GM12878 (cell line): Measurements from ENCODE around the gene EMP2. TPM values are rescaled to one million over a fixed set of nuclear protein-coding genes. Genes with fewer than 3 reads are reported as not detected.

Experiments
- ATAC-seq: fragments of 200-7000 bp; cut with Tn5 transposase; 3 replicates; pipeline ENCODE4 v1.9.1; 2020; ENCODE audit warnings: mild to moderate bottlenecking, moderate library complexity
- BruUV-seq: library from RNA; stranded (reverse); fragments of 400-500 nt; replicated peaks from 2 replicates; lab custom pipeline; 2021; lab: Mats Ljungman, UMichigan
- CTCF ChIA-PET: fragments of 300-600 bp; sonication (Branson Sonifier 250); formaldehyde crosslinking; extraction: SDS; loops from one replicate; lab custom pipeline; 2021; ENCODE audit warnings: inconsistent platforms; lab: Yijun Ruan, JAX
- POLR2A ChIA-PET: fragments of 350-600 bp; formaldehyde crosslinking; extraction: SDS; loops from one replicate; lab custom pipeline; 2021; ENCODE audit warnings: inconsistent platforms; lab: Charles Lee
- RAD21 ChIA-PET: fragments of 300-600 bp; sonication (Branson Sonifier 250); formaldehyde crosslinking; loops from one replicate; lab custom pipeline; 2023; ENCODE audit warnings: antibody characterized with exemption; ENCODE audit not compliant: unreplicated experiment; lab: Charles Lee
- SMC1A ChIA-PET: fragments of 300-600 bp; sonication (Branson Sonifier 250); formaldehyde crosslinking; loops from one replicate; lab custom pipeline; 2023; ENCODE audit not compliant: unreplicated experiment, uncharacterized antibody; lab: Charles Lee
- DNase-seq: peaks from one replicate; pipeline ENCODE4 v3.0.0-alpha.2; 2011; ENCODE audit warnings: low read depth, low spot score
- FAIRE-seq: peaks from 3 replicates; lab custom pipeline; 2011; peaks lifted over from hg19 to GRCh38; lab: Jason Lieb, UNC
- H2AFZ ChIP-seq: 2 replicates; pipeline ENCODE4 v1.6.0; 2011; ENCODE audit warnings: low read depth, low read length, control low read depth; ENCODE audit not compliant: control insufficient read depth
- H3K27ac ChIP-seq: 2 replicates; pipeline ENCODE4 v1.5.1; 2011; ENCODE audit warnings: control low read depth; ENCODE audit not compliant: control insufficient read depth, insufficient read depth
- H3K27me3 ChIP-seq, 2 experiments: replicated peaks in 1 of 2; 2 replicates each; pipeline versions ENCODE4 v1.6.0 to v1.6.1; 2011; ENCODE audit warnings: low read length in 1 of 2; ENCODE audit not compliant: control insufficient read depth in 2 of 2, insufficient read depth in 2 of 2
- H3K36me3 ChIP-seq, 2 experiments: 2 replicates each; pipeline ENCODE4 v1.5.1; 2011; ENCODE audit warnings: low read length in 1 of 2; ENCODE audit not compliant: control insufficient read depth in 2 of 2, insufficient read depth in 2 of 2
- H3K4me1 ChIP-seq: 2 replicates; pipeline ENCODE4 v1.6.1; 2011; ENCODE audit warnings: mild to moderate bottlenecking, low read length, moderate library complexity, mixed read lengths; ENCODE audit not compliant: control insufficient read depth, insufficient read depth
- H3K4me2 ChIP-seq: 2 replicates; pipeline ENCODE4 v1.6.0; 2011; ENCODE audit warnings: control low read depth; ENCODE audit not compliant: control insufficient read depth, insufficient read depth
- H3K4me3 ChIP-seq: fragments of 200-600 bp; sonication (generic); 2 replicates; pipeline ENCODE4 v1.5.1; 2016
- H3K79me2 ChIP-seq: 2 replicates; pipeline ENCODE4 v1.6.0; 2011; ENCODE audit warnings: low read length; ENCODE audit not compliant: control insufficient read depth, insufficient read depth
- H3K9ac ChIP-seq: 2 replicates; pipeline ENCODE4 v1.8.0; 2011; ENCODE audit warnings: low read length, control low read depth, mixed read lengths; ENCODE audit not compliant: control insufficient read depth, insufficient read depth
- H3K9me3 ChIP-seq: replicated peaks from 3 replicates; pipeline ENCODE4 v1.5.1; 2011; ENCODE audit warnings: mild to moderate bottlenecking, low read length; ENCODE audit not compliant: control insufficient read depth, insufficient read depth
- H4K20me1 ChIP-seq: 2 replicates; pipeline ENCODE4 v1.6.0; 2011; ENCODE audit not compliant: control insufficient read depth, insufficient read depth
- CBX3 ChIP-seq: fragments of 200-600 bp; sonication (generic); IDR thresholded peaks from 2 replicates; pipeline ENCODE4 v1.6.1; 2016; ENCODE audit warnings: low read depth, borderline replicate concordance
- CHD4 ChIP-seq: fragments of 200-600 bp; sonication (generic); IDR thresholded peaks from 2 replicates; pipeline ENCODE4 v1.6.1; 2016; ENCODE audit warnings: mild to moderate bottlenecking
- E2F8 ChIP-seq: fragments of 450-650 bp; IDR thresholded peaks from 2 replicates; pipeline ENCODE4 v1.6.1; 2018; ENCODE audit warnings: mild to moderate bottlenecking, low read depth, moderate library complexity; ENCODE audit not compliant: partially characterized antibody
- E4F1 ChIP-seq: fragments of 450-650 bp; IDR thresholded peaks from 2 replicates; pipeline ENCODE4 v1.6.1; 2018; ENCODE audit warnings: borderline replicate concordance, mild to moderate bottlenecking; ENCODE audit not compliant: partially characterized antibody
- GABPA ChIP-seq: IDR thresholded peaks from 2 replicates; pipeline ENCODE4 v1.6.1; 2014; ENCODE audit warnings: antibody characterized with exemption, low read depth, mild to moderate bottlenecking, inconsistent platforms
- HCFC1 ChIP-seq: fragments of 150-350 bp; IDR thresholded peaks from 2 replicates; pipeline ENCODE4 v1.6.1; 2014; ENCODE audit warnings: low read length
- KLF5 ChIP-seq: fragments of 450-650 bp; IDR thresholded peaks from 2 replicates; pipeline ENCODE4 v1.6.1; 2014; ENCODE audit warnings: mild to moderate bottlenecking; ENCODE audit not compliant: partially characterized antibody
- RAD51 ChIP-seq: fragments of 450-650 bp; IDR thresholded peaks from 2 replicates; pipeline ENCODE4 v1.6.1; 2016; ENCODE audit warnings: moderate library complexity, mild to moderate bottlenecking, inconsistent platforms
- TCF12 ChIP-seq: IDR thresholded peaks from 2 replicates; pipeline ENCODE4 v1.6.1; 2011; ENCODE audit warnings: low read depth, mild to moderate bottlenecking, low read length
- TCF7 ChIP-seq: IDR thresholded peaks from 2 replicates; pipeline ENCODE4 v1.6.1; 2014; ENCODE audit warnings: antibody characterized with exemption, borderline replicate concordance
- WGBS: methylation state at CpG from one replicate; pipeline ENCODE4 v1.1.6; 2016; ENCODE audit warnings: low lambda C conversion rate; ENCODE audit not compliant: insufficient replicate concordance, insufficient coverage; ENCODE audit errors: missing lambda C conversion rate; 5-methylcytosine and 5-hydroxymethylcytosine counted together
- in situ Hi-C: fragments of 300-500 bp; cut with MboI; formaldehyde crosslinking; loops from 9 replicates; pipeline ENCODE4 v1.14.3; 2018; ENCODE audit warnings: mixed read lengths
- intact Hi-C: fragments of 100-400 bp; cut with micrococcal nuclease; formaldehyde crosslinking; loops from one replicate; pipeline ENCODE4 v1.14.2; 2022; ENCODE audit not compliant: unreplicated experiment
- polyA plus RNA-seq, 11 experiments: library from polyadenylated mRNA; depleted of rRNA in 4 of 11; unstranded in 6 of 11; stranded (reverse) in 5 of 11; fragments of >200 nt; fragmentation: Nextera tagmentation in 4 of 11; fragmentation: Illumina TruSeq in 1 of 11; extraction: Ambion mirVana in 4 of 11; extraction: Trizol in 1 of 11; gene quantifications; 1 replicate in 1 of 11; 2 replicates in 10 of 11; pipeline versions ENCODE4 v1.2.1 to v1.2.3, GENCODE V29; 2011 to 2016; ENCODE audit warnings: inconsistent platforms in 2 of 11, missing spikeins in 2 of 11, low read depth in 1 of 11
- total RNA-seq, 4 experiments: library from RNA; depleted of rRNA in 3 of 4; stranded (reverse); fragments of >200 nt in 3 of 4; fragmentation: Illumina TruSeq in 1 of 4; extraction: Trizol in 1 of 4; gene quantifications; 2 replicates each; pipeline versions ENCODE4 v1.2.1 to v1.2.3, GENCODE V29; 2013 to 2021
- TF ChIP-seq, protein P1 (sequence below): fragments of 450-650 bp; IDR thresholded peaks from 2 replicates; pipeline ENCODE4 v1.6.1; 2016; ENCODE audit warnings: mild to moderate bottlenecking
- TF ChIP-seq, protein P2 (sequence below): fragments of 450-650 bp; IDR thresholded peaks from 2 replicates; pipeline ENCODE4 v1.6.1; 2016; ENCODE audit warnings: mild to moderate bottlenecking
- TF ChIP-seq, protein P3 (sequence below): fragments of 450-650 bp; IDR thresholded peaks from 2 replicates; pipeline ENCODE4 v1.6.1; 2017; ENCODE audit warnings: antibody characterized with exemption, mild to moderate bottlenecking, moderate library complexity

EMP2 gene
- total and polyA plus RNA-seq, 10 of the 15 experiments (the other 5 are each of a cell fraction or from before 2014, with no cell fraction given) = 0.41 to 10.4 (median 3.8) TPM

DNA sequence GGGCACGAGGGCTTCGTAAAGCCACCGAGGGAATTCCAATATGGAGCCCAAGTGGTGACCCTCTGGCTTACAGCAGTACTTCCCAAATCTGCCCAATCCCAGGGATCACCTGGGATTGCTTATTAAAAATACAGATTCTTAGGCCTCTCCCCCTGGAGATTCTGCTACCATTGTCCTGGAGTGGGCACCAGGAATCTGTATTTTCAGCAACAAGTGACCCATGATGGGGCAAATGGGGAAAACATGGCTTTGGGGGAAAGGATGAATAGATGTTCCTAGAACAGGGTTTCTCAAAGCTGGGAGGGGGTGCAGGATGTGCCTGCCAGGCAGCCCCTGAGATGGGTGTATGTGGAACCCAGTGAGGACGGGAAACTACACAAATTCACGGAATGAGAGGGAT, 40.6 kb downstream of the EMP2 start:
- Histone ChIP-seq H3K4me3 (no peak overlapping the region), H3K27me3 (no peaks in the 10 kb centered on the region), H3K79me2 (no peaks in the 10 kb centered on the region), H3K4me2 (no peak overlapping the region), H4K20me1 (no peaks in the 10 kb centered on the region), H2AFZ (no peak overlapping the region), H3K27ac (no peak overlapping the region), H3K4me1 (no peaks in the 10 kb centered on the region), H3K9me3 (no peaks in the 10 kb centered on the region), H3K36me3 (no peaks in the 10 kb centered on the region), H3K9ac (no peak overlapping the region)
- no peak for DNase-seq
- no TSS peak for BruUV-seq
- no peak for FAIRE-seq
- intact Hi-C loops = loop anchor here (5.0 kb wide), 1 partner anchor 58 kb away; no protein-coding TSS in a partner anchor
- ChIA-PET POLR2A (no interaction called here), RAD21 (interaction anchor here (0.8 kb wide), 1 partner anchor 198 kb away, joined by 3 read pairs; no protein-coding TSS in a partner anchor), SMC1A (interaction anchor here (0.9 kb wide), 1 partner anchor 13 kb away, joined by 3 read pairs; no protein-coding TSS in a partner anchor), CTCF (no interaction called here)
- no peak for ATAC-seq
- in situ Hi-C loops = no loop called here
- 65% methylated on average over 5 of the region's 5 CpGs for WGBS
- TF ChIP-seq E4F1 (no peak), GABPA (no peak), TCF7 (no peak), E2F8 (no peak), KLF5 (no peak), TCF12 (no peak), HCFC1 (no peak), CHD4 (no peak), CBX3 (no peak), RAD51 (no peak)
- TF ChIP-seq, protein P1, sequence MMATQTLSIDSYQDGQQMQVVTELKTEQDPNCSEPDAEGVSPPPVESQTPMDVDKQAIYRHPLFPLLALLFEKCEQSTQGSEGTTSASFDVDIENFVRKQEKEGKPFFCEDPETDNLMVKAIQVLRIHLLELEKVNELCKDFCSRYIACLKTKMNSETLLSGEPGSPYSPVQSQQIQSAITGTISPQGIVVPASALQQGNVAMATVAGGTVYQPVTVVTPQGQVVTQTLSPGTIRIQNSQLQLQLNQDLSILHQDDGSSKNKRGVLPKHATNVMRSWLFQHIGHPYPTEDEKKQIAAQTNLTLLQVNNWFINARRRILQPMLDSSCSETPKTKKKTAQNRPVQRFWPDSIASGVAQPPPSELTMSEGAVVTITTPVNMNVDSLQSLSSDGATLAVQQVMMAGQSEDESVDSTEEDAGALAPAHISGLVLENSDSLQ = no peak
- TF ChIP-seq, protein P2, sequence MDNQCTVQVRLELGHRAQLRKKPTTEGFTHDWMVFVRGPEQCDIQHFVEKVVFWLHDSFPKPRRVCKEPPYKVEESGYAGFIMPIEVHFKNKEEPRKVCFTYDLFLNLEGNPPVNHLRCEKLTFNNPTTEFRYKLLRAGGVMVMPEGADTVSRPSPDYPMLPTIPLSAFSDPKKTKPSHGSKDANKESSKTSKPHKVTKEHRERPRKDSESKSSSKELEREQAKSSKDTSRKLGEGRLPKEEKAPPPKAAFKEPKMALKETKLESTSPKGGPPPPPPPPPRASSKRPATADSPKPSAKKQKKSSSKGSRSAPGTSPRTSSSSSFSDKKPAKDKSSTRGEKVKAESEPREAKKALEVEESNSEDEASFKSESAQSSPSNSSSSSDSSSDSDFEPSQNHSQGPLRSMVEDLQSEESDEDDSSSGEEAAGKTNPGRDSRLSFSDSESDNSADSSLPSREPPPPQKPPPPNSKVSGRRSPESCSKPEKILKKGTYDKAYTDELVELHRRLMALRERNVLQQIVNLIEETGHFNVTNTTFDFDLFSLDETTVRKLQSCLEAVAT = no peak
- TF ChIP-seq, protein P3, sequence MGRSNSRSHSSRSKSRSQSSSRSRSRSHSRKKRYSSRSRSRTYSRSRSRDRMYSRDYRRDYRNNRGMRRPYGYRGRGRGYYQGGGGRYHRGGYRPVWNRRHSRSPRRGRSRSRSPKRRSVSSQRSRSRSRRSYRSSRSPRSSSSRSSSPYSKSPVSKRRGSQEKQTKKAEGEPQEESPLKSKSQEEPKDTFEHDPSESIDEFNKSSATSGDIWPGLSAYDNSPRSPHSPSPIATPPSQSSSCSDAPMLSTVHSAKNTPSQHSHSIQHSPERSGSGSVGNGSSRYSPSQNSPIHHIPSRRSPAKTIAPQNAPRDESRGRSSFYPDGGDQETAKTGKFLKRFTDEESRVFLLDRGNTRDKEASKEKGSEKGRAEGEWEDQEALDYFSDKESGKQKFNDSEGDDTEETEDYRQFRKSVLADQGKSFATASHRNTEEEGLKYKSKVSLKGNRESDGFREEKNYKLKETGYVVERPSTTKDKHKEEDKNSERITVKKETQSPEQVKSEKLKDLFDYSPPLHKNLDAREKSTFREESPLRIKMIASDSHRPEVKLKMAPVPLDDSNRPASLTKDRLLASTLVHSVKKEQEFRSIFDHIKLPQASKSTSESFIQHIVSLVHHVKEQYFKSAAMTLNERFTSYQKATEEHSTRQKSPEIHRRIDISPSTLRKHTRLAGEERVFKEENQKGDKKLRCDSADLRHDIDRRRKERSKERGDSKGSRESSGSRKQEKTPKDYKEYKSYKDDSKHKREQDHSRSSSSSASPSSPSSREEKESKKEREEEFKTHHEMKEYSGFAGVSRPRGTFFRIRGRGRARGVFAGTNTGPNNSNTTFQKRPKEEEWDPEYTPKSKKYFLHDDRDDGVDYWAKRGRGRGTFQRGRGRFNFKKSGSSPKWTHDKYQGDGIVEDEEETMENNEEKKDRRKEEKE = no peak
